ENCODE measurements around the gene C22orf39.

- no peak for TF ChIP-seq CTCF (conservative IDR thresholded peaks at IDR 0.05 in 1 of 2, IDR thresholded peaks at IDR 0.05 in 1 of 2; ENCODE audit: extremely low read depth in 1 of 2, insufficient read depth in 1 of 2, low read depth in 1 of 2, low read length in 2 of 2)
- TF ChIP-seq EZH2 (IDR thresholded peaks at IDR 0.05; ENCODE audit: borderline replicate concordance, low read length) = no peak
These were observed 46.6 kb downstream of the C22orf39 start for GRCh38 chr22:19400881-19401280.

Data from mammary epithelial cell (primary cell).